HepG2 (cell line): ENCODE results near the gene CDH13. TPM values are rescaled to one million over a fixed set of nuclear protein-coding genes. Genes with fewer than 3 reads are reported as not detected.

ENCODE experiments used
- ATAC-seq: fragments of 200-7000 bp; cut with Tn5 transposase; 3 replicates; pipeline ENCODE4 v1.9.1; 2020; ENCODE audit warnings: mild to moderate bottlenecking, moderate library complexity
- BruUV-seq: library from RNA; stranded (reverse); fragments of 400-500 nt; replicated peaks from 2 replicates; lab custom pipeline; 2021; lab: Mats Ljungman, UMichigan
- CTCF ChIA-PET: fragments of 300-600 bp; formaldehyde crosslinking; extraction: SDS; loops from one replicate; lab custom pipeline; 2021; ENCODE audit warnings: low total read pairs, inconsistent platforms, low intra/inter-chr PET ratio; lab: Yijun Ruan, JAX
- POLR2A ChIA-PET: fragments of 350-600 bp; sonication (Branson Sonifier 250); formaldehyde crosslinking; loops from one replicate; lab custom pipeline; 2020; ENCODE audit warnings: antibody characterized with exemption, inconsistent platforms; lab: Yijun Ruan, JAX
- DNase-seq: peaks from one replicate; pipeline ENCODE4 v3.0.0-alpha.2; 2015; ENCODE audit warnings: low spot score
- FAIRE-seq: peaks from 3 replicates; lab custom pipeline; 2011; peaks lifted over from hg19 to GRCh38; lab: Jason Lieb, UNC
- H2AFZ ChIP-seq: one replicate; pipeline ENCODE4 v1.6.1; 2011; ENCODE audit warnings: low read length, inconsistent platforms
- H3K27ac ChIP-seq: fragments of 300-600 bp; 3 replicates; pipeline ENCODE4 v1.8.0; 2011; ENCODE audit warnings: mixed run types, mild to moderate bottlenecking, mixed read lengths, low read length, inconsistent platforms; ENCODE audit not compliant: insufficient read depth; ENCODE audit errors: extremely low read length
- H3K27me3 ChIP-seq, 2 experiments: fragments of 200-600 bp in 1 of 2; 2 replicates in 1 of 2; 3 replicates in 1 of 2; pipeline versions ENCODE4 v1.6.0 to v1.8.0; 2011; ENCODE audit warnings: low read length in 2 of 2, mild to moderate bottlenecking in 2 of 2, moderate library complexity in 2 of 2, inconsistent platforms in 1 of 2; ENCODE audit not compliant: insufficient read depth in 2 of 2, control insufficient read depth in 1 of 2
- H3K36me3 ChIP-seq, 2 experiments: fragments of 200-600 bp in 1 of 2; replicated peaks in 1 of 2; 2 replicates in 1 of 2; 3 replicates in 1 of 2; pipeline versions ENCODE4 v1.5.1 to v1.8.0; 2011; ENCODE audit warnings: low read length in 2 of 2, inconsistent platforms in 1 of 2; ENCODE audit not compliant: insufficient read depth in 2 of 2, control insufficient read depth in 1 of 2
- H3K4me1 ChIP-seq: 2 replicates; pipeline ENCODE4 v1.5.1; 2012; ENCODE audit warnings: low read length, inconsistent platforms; ENCODE audit not compliant: insufficient read depth
- H3K4me2 ChIP-seq: 2 replicates; pipeline ENCODE4 v1.6.0; 2011; ENCODE audit warnings: low read depth, low read length, inconsistent platforms
- H3K4me3 ChIP-seq, 3 experiments: fragments of 200-600 bp in 1 of 3; sonication (generic), shearing (Covaris generic) in 1 of 3; replicated peaks in 1 of 3; 2 replicates each; pipeline ENCODE4 v1.5.1; 2011 to 2016; ENCODE audit warnings: low read length in 3 of 3, inconsistent platforms in 2 of 3, low read depth in 2 of 3, mild to moderate bottlenecking in 2 of 3, control low read depth in 1 of 3, mixed read lengths in 1 of 3; ENCODE audit not compliant: insufficient read depth in 1 of 3
- H3K79me2 ChIP-seq: one replicate; pipeline ENCODE4 v1.6.1; 2011; ENCODE audit warnings: low read length, inconsistent platforms; ENCODE audit not compliant: insufficient read depth
- H3K9ac ChIP-seq: 2 replicates; pipeline ENCODE4 v1.6.0; 2011; ENCODE audit warnings: mild to moderate bottlenecking, low read depth, low read length, inconsistent platforms; ENCODE audit not compliant: insufficient read depth
- H3K9me3 ChIP-seq: 2 replicates; pipeline ENCODE4 v1.5.1; 2012; ENCODE audit warnings: mild to moderate bottlenecking, low read length
- H4K20me1 ChIP-seq: 2 replicates; pipeline ENCODE4 v1.6.0; 2011; ENCODE audit warnings: inconsistent platforms, mild to moderate bottlenecking, low read length, moderate library complexity; ENCODE audit not compliant: insufficient read depth
- AKAP8 ChIP-seq: sonication (generic); formaldehyde crosslinking; IDR thresholded peaks from 2 replicates; pipeline ENCODE4 v1.5.1; 2020; ENCODE audit warnings: mild to moderate bottlenecking, missing genetic modification reagents
- BORCS8-MEF2B ChIP-seq: sonication (generic); formaldehyde crosslinking; IDR thresholded peaks from 2 replicates; pipeline ENCODE4 v1.8.0; 2022; ENCODE audit warnings: mild to moderate bottlenecking, missing genetic modification reagents
- FOXK1 ChIP-seq: sonication (generic); formaldehyde crosslinking; IDR thresholded peaks from 2 replicates; pipeline ENCODE4 v1.4.0; 2020; ENCODE audit warnings: low read depth, missing genetic modification reagents, borderline replicate concordance
- GATA4 ChIP-seq: sonication (generic); IDR thresholded peaks from 2 replicates; pipeline ENCODE4 v1.6.1; 2016; ENCODE audit warnings: antibody characterized with exemption, low read depth, borderline replicate concordance
- MAFK ChIP-seq, 2 experiments: IDR thresholded peaks in 1 of 2; conservative IDR thresholded peaks in 1 of 2; 2 replicates each; pipeline ENCODE4 v1.6.1; 2011; ENCODE audit warnings: improper control_type of control experiment in 2 of 2, low read length in 2 of 2
- MBD4 ChIP-seq: IDR thresholded peaks from 2 replicates; pipeline ENCODE4 v1.6.1; 2012; ENCODE audit warnings: low read length, inconsistent platforms, borderline replicate concordance
- NBN ChIP-seq: fragments of 450-650 bp; conservative IDR thresholded peaks from 2 replicates; pipeline ENCODE4 v1.6.1; 2017
- REST ChIP-seq, 2 experiments: IDR thresholded peaks; 2 replicates each; pipeline ENCODE4 v1.6.1; 2011 to 2012; ENCODE audit warnings: low read length in 2 of 2, borderline replicate concordance in 1 of 2, low read depth in 1 of 2, mild to moderate bottlenecking in 1 of 2, moderate library complexity in 1 of 2
- SIX4 ChIP-seq: sonication (generic); formaldehyde crosslinking; IDR thresholded peaks from 2 replicates; pipeline ENCODE4 v1.4.0; 2020; ENCODE audit warnings: missing genetic modification reagents
- SRF ChIP-seq: IDR thresholded peaks from 2 replicates; pipeline ENCODE4 v1.6.1; 2011; ENCODE audit warnings: mild to moderate bottlenecking, low read depth, low read length, moderate library complexity
- TARDBP ChIP-seq: sonication (generic); formaldehyde crosslinking; IDR thresholded peaks from 2 replicates; pipeline ENCODE4 v1.8.0; 2022; ENCODE audit warnings: mild to moderate bottlenecking, missing genetic modification reagents
- ZNF619 ChIP-seq: sonication (generic); formaldehyde crosslinking; IDR thresholded peaks from 2 replicates; pipeline ENCODE4 v1.4.0; 2020; ENCODE audit warnings: mild to moderate bottlenecking, missing genetic modification reagents
- ZNF773 ChIP-seq: sonication (generic); formaldehyde crosslinking; IDR thresholded peaks from 2 replicates; pipeline ENCODE4 v1.4.0; 2020; ENCODE audit warnings: missing genetic modification reagents, borderline replicate concordance
- ZNF816 ChIP-seq: sonication (generic); formaldehyde crosslinking; IDR thresholded peaks from 2 replicates; pipeline ENCODE4 v1.8.0; 2022; ENCODE audit warnings: missing genetic modification reagents, mild to moderate bottlenecking, borderline replicate concordance
- WGBS: methylation state at CpG from one replicate; pipeline ENCODE4 v1.1.6; 2017; ENCODE audit warnings: low lambda C conversion rate; 5-methylcytosine and 5-hydroxymethylcytosine counted together
- in situ Hi-C: cut with HindIII; loops from 2 replicates; pipeline ENCODE4 v1.10.0; 2017; ENCODE audit warnings: low pct_unique_long_range_greater_than_20kb; ENCODE audit not compliant: extremely low pct_ligation_motif_present
- intact Hi-C: fragments of 100-400 bp; cut with micrococcal nuclease; formaldehyde crosslinking; loops from one replicate; pipeline ENCODE4 v1.10.0; 2022; ENCODE audit not compliant: unreplicated experiment
- polyA plus RNA-seq, 8 experiments: library from polyadenylated mRNA; depleted of rRNA in 3 of 8; stranded (reverse) in 7 of 8; unstranded in 1 of 8; fragments of >200 nt; fragmentation: Illumina TruSeq in 4 of 8; extraction: Trizol in 4 of 8; gene quantifications; 2 replicates each; pipeline versions ENCODE4 v1.2.1 to v1.2.3, GENCODE V29; 2011 to 2016; ENCODE audit warnings: low read depth in 4 of 8, missing spikeins in 1 of 8, mixed read lengths in 1 of 8; ENCODE audit not compliant: insufficient read depth in 1 of 8
- total RNA-seq, 5 experiments: library from RNA; depleted of rRNA; stranded (reverse); fragments of >200 nt; fragmentation: Illumina TruSeq; extraction: Trizol; gene quantifications; 2 replicates each; pipeline ENCODE4 v1.2.3, GENCODE V29; 2016; ENCODE audit warnings: low read depth in 1 of 5
- TF ChIP-seq, protein P1 (sequence below): sonication (generic); formaldehyde crosslinking; IDR thresholded peaks from 2 replicates; pipeline ENCODE4 v1.4.0; 2020; ENCODE audit warnings: mild to moderate bottlenecking, missing genetic modification reagents

Gene CDH13
- total and polyA plus RNA-seq, 2 of the 13 experiments (the other 11 are each of a cell fraction or from before 2014, with no cell fraction given): not detected

DNA sequence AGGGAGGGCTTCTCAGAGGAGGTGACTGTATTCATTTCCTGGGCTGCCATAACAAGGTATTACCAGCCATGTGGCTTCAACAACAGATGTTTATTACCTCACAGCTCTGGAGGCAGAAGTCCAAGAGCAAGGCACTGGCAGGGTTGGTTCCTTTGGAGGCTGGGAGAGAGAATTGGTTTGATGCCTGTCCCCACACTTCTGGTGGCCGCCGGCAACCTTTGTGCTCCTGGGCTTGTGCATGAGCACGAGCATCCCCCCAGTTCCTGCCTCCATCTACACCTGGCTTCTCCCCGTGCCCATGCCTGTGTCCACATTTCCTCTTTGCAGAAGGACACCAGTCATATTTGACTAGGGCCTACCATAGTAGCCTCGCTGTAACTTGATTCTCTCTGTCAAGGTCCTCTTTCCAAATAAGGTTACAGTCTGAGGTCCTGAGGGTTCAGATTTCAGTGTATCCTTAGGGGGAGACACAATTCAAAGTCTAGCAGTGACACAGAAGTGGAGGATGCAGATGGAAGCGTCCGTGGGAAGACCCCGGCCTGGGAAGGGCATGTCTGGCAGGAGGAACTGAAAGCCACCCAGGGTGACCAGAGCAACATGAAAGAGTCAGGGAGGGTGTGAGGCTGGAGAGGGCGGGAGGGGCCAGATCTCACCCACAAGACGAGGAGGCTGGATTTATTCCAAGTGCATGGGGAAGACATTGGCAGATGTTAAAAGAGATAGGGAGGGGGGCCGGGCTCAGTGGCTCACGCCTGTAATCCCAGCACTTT, 992.8 kb downstream of the CDH13 start:
- H3K27me3 ChIP-seq: peaks cover 0 to 27% of the 10 kb centered on the region in 2 experiments; a peak in 4 of 5 replicates
- FAIRE-seq (no peak), ATAC-seq (peak; percentile 45; the same call in 2 of the 3 replicates), DNase-seq (no peak)
- intact Hi-C loops (no loop called here), in situ Hi-C loops (no loop called here)
- H3K9me3 ChIP-seq: no peaks in the 10 kb centered on the region
- CTCF ChIA-PET: no interaction called here
- H4K20me1 ChIP-seq: no peaks in the 10 kb centered on the region
- no peaks in the 10 kb centered on the region for H3K4me1 ChIP-seq
- H3K36me3 ChIP-seq: no peaks in the 10 kb centered on the region
- no peak overlapping the region for H3K4me3 ChIP-seq
- H3K9ac ChIP-seq: no peak overlapping the region
- no peak overlapping the region for H2AFZ ChIP-seq
- 25% methylated on average over 12 of the region's 12 CpGs for WGBS
- TF ChIP-seq MBD4: no peak
- no peak for TF ChIP-seq TARDBP (CRISPR knock-in tag)
- TF ChIP-seq ZNF619 (CRISPR knock-in tag): no peak
- no peak for TF ChIP-seq MAFK (conservative IDR thresholded peaks at IDR 0.05 in 1 of 2, IDR thresholded peaks at IDR 0.05 in 1 of 2; ENCODE audit: low read length in 2 of 2)
- no peak for TF ChIP-seq ZNF816 (CRISPR knock-in tag)
- no peak for TF ChIP-seq AKAP8 (CRISPR knock-in tag)
- TF ChIP-seq BORCS8-MEF2B (CRISPR knock-in tag): no peak
- no peak for TF ChIP-seq REST (IDR thresholded peaks at IDR 0.05; ENCODE audit: borderline replicate concordance in 1 of 2, low read depth in 1 of 2, low read length in 2 of 2)
- TF ChIP-seq FOXK1 (CRISPR knock-in tag): no peak
- TF ChIP-seq SIX4 (CRISPR knock-in tag): peak; percentile 64; the same call in 1 of the 2 replicates
- peak; percentile 53; the same call in 1 of the 2 replicates for TF ChIP-seq SRF
- no peak for TF ChIP-seq GATA4
- no peak for TF ChIP-seq NBN
- TF ChIP-seq, protein P1, sequence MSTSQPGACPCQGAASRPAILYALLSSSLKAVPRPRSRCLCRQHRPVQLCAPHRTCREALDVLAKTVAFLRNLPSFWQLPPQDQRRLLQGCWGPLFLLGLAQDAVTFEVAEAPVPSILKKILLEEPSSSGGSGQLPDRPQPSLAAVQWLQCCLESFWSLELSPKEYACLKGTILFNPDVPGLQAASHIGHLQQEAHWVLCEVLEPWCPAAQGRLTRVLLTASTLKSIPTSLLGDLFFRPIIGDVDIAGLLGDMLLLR (CRISPR knock-in tag): no peak
- TF ChIP-seq ZNF773: no peak
- BruUV-seq: no TSS peak
- no peak overlapping the region for H3K4me2 ChIP-seq
- no peaks in the 10 kb centered on the region for H3K79me2 ChIP-seq
- H3K27ac ChIP-seq: no peak overlapping the region
- POLR2A ChIA-PET: no interaction called here
